NOMO-1 treated with dmso at 0.1 percent for 144 hours (cell line): Measurements from ENCODE around the gene WDFY2.

Source experiments
- DNase-seq: peaks from one replicate; lab custom pipeline; 2025; ENCODE audit not compliant: unreplicated experiment; lab: John Stamatoyannopoulos, UW

The WDFY2 gene

GRCh38 chr13:51767100-51767499, 182.8 kb downstream of the WDFY2 start:
- DNase-seq = no peak

- DNase-seq = no peak
Observed at GRCh38 chr13:51768378-51768921, 184.2 kb downstream of the WDFY2 start.

GRCh38 chr13:51768976-51769375, 184.7 kb downstream of the WDFY2 start:
- DNase-seq = no peak

- no peak for DNase-seq
Observed at GRCh38 chr13:51769455-51770127, 185.3 kb downstream of the WDFY2 start.

- DNase-seq = no peak
Observed at GRCh38 chr13:51770160-51770559, 185.9 kb downstream of the WDFY2 start.

- no peak for DNase-seq
Observed at GRCh38 chr13:51770681-51771417, 186.6 kb downstream of the WDFY2 start.

- no peak for DNase-seq
Observed at GRCh38 chr13:51771418-51772104, 187.3 kb downstream of the WDFY2 start.

- DNase-seq = no peak
Observed at GRCh38 chr13:51772105-51772455, 187.8 kb downstream of the WDFY2 start.

GRCh38 chr13:51772781-51773180, 188.5 kb downstream of the WDFY2 start:
- no peak for DNase-seq

- no peak for DNase-seq
Observed at GRCh38 chr13:51773515-51773914, 189.3 kb downstream of the WDFY2 start.

- no peak for DNase-seq
Observed at GRCh38 chr13:51776179-51776578, 191.9 kb downstream of the WDFY2 start.

- no peak for DNase-seq
Observed at GRCh38 chr13:51777921-51778320, 193.7 kb downstream of the WDFY2 start.

GRCh38 chr13:51778392-51778791, 194.1 kb downstream of the WDFY2 start:
- DNase-seq = no peak

GRCh38 chr13:51780099-51780498, 195.8 kb downstream of the WDFY2 start:
- DNase-seq = no peak

- no peak for DNase-seq
Observed at GRCh38 chr13:51781246-51782022, 197.2 kb downstream of the WDFY2 start.

- DNase-seq = no peak
Observed at GRCh38 chr13:51782026-51782710, 197.9 kb downstream of the WDFY2 start.

GRCh38 chr13:51783428-51784094, 199.3 kb downstream of the WDFY2 start:
- no peak for DNase-seq

GRCh38 chr13:51784097-51784496, 199.8 kb downstream of the WDFY2 start:
- DNase-seq = no peak

- DNase-seq = no peak
Observed at GRCh38 chr13:51785712-51786424, 201.6 kb downstream of the WDFY2 start.
